Activated B cell treated with CpG ODN at 0.5 μM for 24 hours (primary cell): ENCODE data around the gene SERPING1. TPM values are rescaled to one million over a fixed set of nuclear protein-coding genes. Genes with fewer than 3 reads are reported as not detected.

Experiments
- ATAC-seq: fragments of 200-7000 bp; cut with Tn5 transposase; one replicate; pipeline ENCODE4 v1.10.0; 2021; ENCODE audit warnings: low read depth, mild to moderate bottlenecking, moderate library complexity
- CTCF ChIA-PET: fragments of 350-600 bp; sonication (Branson Sonifier 250); formaldehyde crosslinking; loops from one replicate; lab custom pipeline; 2021; ENCODE audit warnings: antibody characterized with exemption; lab: Charles Lee
- POLR2A ChIA-PET: fragments of 350-600 bp; sonication (Branson Sonifier 250); formaldehyde crosslinking; loops from one replicate; lab custom pipeline; 2021; ENCODE audit warnings: antibody characterized with exemption; lab: Charles Lee
- DNase-seq: peaks from one replicate; pipeline ENCODE4 v3.0.0; 2022
- H3K27ac Mint-ChIP-seq: one replicate; pipeline ENCODE4 v1.8.0; 2020; ENCODE audit warnings: mixed read lengths
- H3K27me3 Mint-ChIP-seq: one replicate; pipeline ENCODE4 v1.8.0; 2021; ENCODE audit warnings: mixed read lengths
- H3K36me3 Mint-ChIP-seq: one replicate; pipeline ENCODE4 v1.8.0; 2021; ENCODE audit warnings: low read depth, mixed read lengths
- H3K4me1 Mint-ChIP-seq: one replicate; pipeline ENCODE4 v1.8.0; 2021; ENCODE audit warnings: mixed read lengths
- H3K4me3 Mint-ChIP-seq: one replicate; pipeline ENCODE4 v1.8.0; 2020; ENCODE audit warnings: mild to moderate bottlenecking, mixed read lengths
- H3K9me3 Mint-ChIP-seq: one replicate; pipeline ENCODE4 v1.8.0; 2020; ENCODE audit warnings: mixed read lengths
- CTCF ChIP-seq: fragments of 200-600 bp; IDR thresholded peaks from one replicate; pipeline ENCODE4 v1.8.0; 2022; ENCODE audit warnings: antibody characterized with exemption, mild to moderate bottlenecking
- intact Hi-C: fragments of 100-400 bp; cut with micrococcal nuclease; formaldehyde crosslinking; loops from one replicate; pipeline ENCODE4 v1.15.1; 2024
- total RNA-seq: library from RNA; stranded (reverse); gene quantifications from 2 replicates; pipeline ENCODE4 v1.2.3, GENCODE V29; 2022

Gene SERPING1
- total RNA-seq, 1 donor from 2014 or later, result not detected

GRCh38 chr11:57566905-57567514 lies 30.5 kb upstream of the SERPING1 start:
- H3K4me1 Mint-ChIP-seq, result peaks cover 42% of the 10 kb centered on the region
- no peak for DNase-seq
- no peaks in the 10 kb centered on the region for H3K9me3 Mint-ChIP-seq
- TF ChIP-seq CTCF, result no peak
- H3K27ac Mint-ChIP-seq, result peak overlapping the region; percentile 91
- H3K4me3 Mint-ChIP-seq, result peak overlapping the region; percentile 99
- intact Hi-C loops, result loop anchor here (1.0 to 10.0 kb wide), 10 partner anchors 18 to 1588 kb away; partner anchors contain the start of genes CLP1, LPXN, SLC43A3 and ZFP91
- POLR2A ChIA-PET, result interaction anchor here (0.5 to 1.6 kb wide), 10 partner anchors 10 to 233 kb away, joined by 3 to 11 read pairs (median 4); partner anchors contain the start of genes SELENOH and TIMM10
- ATAC-seq, result peak; percentile 4
- CTCF ChIA-PET, result interaction anchor here (0.8 to 5.5 kb wide), 15 partner anchors 10 to 719 kb away, joined by 3 to 61 read pairs (median 7); partner anchors contain the start of gene TIMM10
- peaks cover 22% of the 10 kb centered on the region for H3K36me3 Mint-ChIP-seq
- H3K27me3 Mint-ChIP-seq, result no peaks in the 10 kb centered on the region

- Mint-ChIP-seq H3K9me3 (no peaks in the 10 kb centered on the region), H3K27me3 (no peaks in the 10 kb centered on the region), H3K4me1 (peaks cover 40% of the 10 kb centered on the region), H3K4me3 (peak within 1 kb of the TSS; percentile 99), H3K27ac (peak within 1 kb of the TSS; percentile 97), H3K36me3 (peaks cover 21% of the 10 kb centered on the region)
- ChIA-PET POLR2A (interaction anchor here (0.5 to 1.6 kb wide), 11 partner anchors 11 to 233 kb away, joined by 3 to 11 read pairs (median 4); partner anchors contain the start of genes SELENOH and TIMM10), CTCF (interaction anchor here (0.8 to 5.5 kb wide), 18 partner anchors 8 to 718 kb away, joined by 3 to 61 read pairs (median 6); partner anchors contain the start of gene TIMM10)
- intact Hi-C loops, result loop anchor here (1.0 to 10.0 kb wide), 13 partner anchors 19 to 1587 kb away; partner anchors contain the start of genes LPXN, MED19, TMX2 and ZFP91
- DNase-seq, result peak; percentile 80
- ATAC-seq, result peak; percentile 70
- TF ChIP-seq CTCF, result peak; percentile 41
Observed at GRCh38 chr11:57567515-57568329, 29.8 kb upstream of the SERPING1 start, which contains the start of gene UBE2L6. Gene UBE2L6 (minus strand): TSS chr11:57567672. CDS start chr11:57567611, 61 bp downstream.

- Mint-ChIP-seq H3K4me3 (peak overlapping the region; percentile 99), H3K27ac (peak overlapping the region; percentile 97), H3K9me3 (no peaks in the 10 kb centered on the region), H3K27me3 (no peaks in the 10 kb centered on the region), H3K4me1 (peaks cover 39% of the 10 kb centered on the region), H3K36me3 (peaks cover 19% of the 10 kb centered on the region)
- intact Hi-C loops, result loop anchor here (1.0 to 10.0 kb wide), 11 partner anchors 73 to 1586 kb away; partner anchors contain the start of genes LPXN, MED19, TMX2 and ZFP91
- POLR2A ChIA-PET, result interaction anchor here (0.7 to 1.6 kb wide), 6 partner anchors 21 to 233 kb away, joined by 3 to 10 read pairs (median 6); partner anchors contain the start of genes SELENOH and TIMM10
- DNase-seq, result no peak
- CTCF ChIA-PET, result interaction anchor here (0.7 to 5.5 kb wide), 19 partner anchors 9 to 1482 kb away, joined by 3 to 61 read pairs (median 4); partner anchors contain the start of gene TIMM10
- peak; percentile 4 for ATAC-seq
- TF ChIP-seq CTCF, result no peak
Observed at GRCh38 chr11:57568330-57568766, 29.1 kb upstream of the SERPING1 start.

- Mint-ChIP-seq H3K36me3 (peaks cover 3% of the 10 kb centered on the region), H3K4me3 (no peak overlapping the region), H3K27ac (no peak overlapping the region), H3K4me1 (peaks cover 12% of the 10 kb centered on the region), H3K27me3 (peaks cover 4% of the 10 kb centered on the region), H3K9me3 (no peaks in the 10 kb centered on the region)
- ATAC-seq, result no peak
- intact Hi-C loops, result no loop called here
- TF ChIP-seq CTCF, result no peak
- DNase-seq, result no peak
- ChIA-PET POLR2A (interaction anchor here (0.5 kb wide), 1 partner anchor 134 kb away, joined by 4 read pairs; no protein-coding TSS in a partner anchor), CTCF (interaction anchor here (5.5 kb wide), 1 partner anchor 69 kb away, joined by 61 read pairs; no protein-coding TSS in a partner anchor)
Observed at GRCh38 chr11:57571606-57572005, 25.9 kb upstream of the SERPING1 start.
